GM18519 (cell line): Measurements from ENCODE around the gene FAT1.
"Not testable (repeated sequence)": the region's sequence is repeated elsewhere in the genome, so short reads cannot be mapped to it uniquely, and the experiment has no call there.

Source experiments
- ATAC-seq: cut with Tn5 transposase; IDR thresholded peaks from one replicate; pipeline ENCODE4 v1.9.1; 2021; ENCODE audit warnings: mild to moderate bottlenecking, moderate library complexity; ENCODE audit not compliant: unreplicated experiment, low FRiP score

Gene FAT1, protein sequence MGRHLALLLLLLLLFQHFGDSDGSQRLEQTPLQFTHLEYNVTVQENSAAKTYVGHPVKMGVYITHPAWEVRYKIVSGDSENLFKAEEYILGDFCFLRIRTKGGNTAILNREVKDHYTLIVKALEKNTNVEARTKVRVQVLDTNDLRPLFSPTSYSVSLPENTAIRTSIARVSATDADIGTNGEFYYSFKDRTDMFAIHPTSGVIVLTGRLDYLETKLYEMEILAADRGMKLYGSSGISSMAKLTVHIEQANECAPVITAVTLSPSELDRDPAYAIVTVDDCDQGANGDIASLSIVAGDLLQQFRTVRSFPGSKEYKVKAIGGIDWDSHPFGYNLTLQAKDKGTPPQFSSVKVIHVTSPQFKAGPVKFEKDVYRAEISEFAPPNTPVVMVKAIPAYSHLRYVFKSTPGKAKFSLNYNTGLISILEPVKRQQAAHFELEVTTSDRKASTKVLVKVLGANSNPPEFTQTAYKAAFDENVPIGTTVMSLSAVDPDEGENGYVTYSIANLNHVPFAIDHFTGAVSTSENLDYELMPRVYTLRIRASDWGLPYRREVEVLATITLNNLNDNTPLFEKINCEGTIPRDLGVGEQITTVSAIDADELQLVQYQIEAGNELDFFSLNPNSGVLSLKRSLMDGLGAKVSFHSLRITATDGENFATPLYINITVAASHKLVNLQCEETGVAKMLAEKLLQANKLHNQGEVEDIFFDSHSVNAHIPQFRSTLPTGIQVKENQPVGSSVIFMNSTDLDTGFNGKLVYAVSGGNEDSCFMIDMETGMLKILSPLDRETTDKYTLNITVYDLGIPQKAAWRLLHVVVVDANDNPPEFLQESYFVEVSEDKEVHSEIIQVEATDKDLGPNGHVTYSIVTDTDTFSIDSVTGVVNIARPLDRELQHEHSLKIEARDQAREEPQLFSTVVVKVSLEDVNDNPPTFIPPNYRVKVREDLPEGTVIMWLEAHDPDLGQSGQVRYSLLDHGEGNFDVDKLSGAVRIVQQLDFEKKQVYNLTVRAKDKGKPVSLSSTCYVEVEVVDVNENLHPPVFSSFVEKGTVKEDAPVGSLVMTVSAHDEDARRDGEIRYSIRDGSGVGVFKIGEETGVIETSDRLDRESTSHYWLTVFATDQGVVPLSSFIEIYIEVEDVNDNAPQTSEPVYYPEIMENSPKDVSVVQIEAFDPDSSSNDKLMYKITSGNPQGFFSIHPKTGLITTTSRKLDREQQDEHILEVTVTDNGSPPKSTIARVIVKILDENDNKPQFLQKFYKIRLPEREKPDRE (N-terminal part only)

DNA sequence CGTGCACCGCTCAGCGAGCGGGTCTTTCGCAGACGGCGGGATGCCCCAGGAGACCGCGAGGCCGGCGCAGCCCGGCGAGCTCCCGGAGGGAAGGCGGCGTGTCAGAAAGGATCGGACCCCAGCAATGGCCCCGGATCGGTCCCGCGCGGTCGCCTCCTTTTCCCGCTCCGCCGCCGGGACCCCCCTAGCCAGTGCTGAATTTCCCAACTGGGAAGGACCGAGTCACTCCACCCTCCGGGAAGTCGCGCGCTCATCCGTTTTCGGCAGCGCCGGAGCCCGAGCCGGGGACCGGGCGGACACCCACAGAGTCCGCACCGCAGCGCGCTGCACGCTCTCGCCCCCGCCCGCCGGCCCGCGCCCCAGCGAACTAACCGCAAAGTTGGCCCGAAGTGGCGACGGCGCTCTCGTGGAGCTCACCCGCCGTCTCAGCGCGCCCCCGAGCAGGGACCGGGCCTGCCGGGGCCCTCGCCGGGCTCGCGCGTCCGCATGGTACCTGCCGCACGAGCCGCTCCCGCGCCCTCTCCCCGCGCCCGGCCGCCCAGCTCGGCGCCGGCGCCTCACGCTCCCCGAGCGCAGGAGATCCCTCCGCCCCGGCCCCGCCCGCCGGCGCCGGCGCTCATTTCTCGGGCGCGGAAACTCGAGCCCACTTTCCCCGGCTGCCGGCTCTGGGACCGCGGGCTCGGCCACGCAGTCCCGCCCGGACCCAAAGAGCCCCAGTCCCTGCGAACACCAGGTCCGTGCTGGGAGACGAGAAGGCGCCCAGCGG, at the start of gene FAT1:
Gene FAT1 (minus strand): TSS at position 565 of the 766 bp plus-strand sequence. CDS start 14,029 bp downstream, outside the sequence.
- no peak for ATAC-seq

DNA sequence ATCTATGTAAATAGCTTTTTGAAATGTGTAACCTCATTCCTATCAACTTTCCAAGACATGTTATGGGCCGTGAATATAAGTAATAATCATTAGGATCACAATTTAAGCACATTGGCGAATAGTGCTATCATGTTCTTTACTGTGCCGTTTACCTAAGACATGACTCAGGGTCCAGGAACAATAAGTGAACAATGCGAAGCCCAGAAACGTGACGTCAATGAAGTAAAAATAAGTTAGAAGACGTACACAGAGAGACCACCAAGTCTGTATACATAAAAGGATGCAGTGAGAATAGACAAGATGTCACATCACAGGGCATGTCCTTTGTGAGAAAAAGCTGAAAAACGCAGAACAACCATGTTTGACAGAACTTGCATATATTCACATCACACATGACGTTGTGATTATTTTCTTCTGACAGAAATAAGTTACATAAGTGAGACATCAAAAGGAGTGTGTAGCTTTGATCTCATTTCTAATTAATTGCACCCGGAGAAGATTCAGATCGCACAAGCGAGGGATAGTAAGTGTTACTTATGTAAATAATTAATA, 49.4 kb upstream of the FAT1 start:
- no peak for ATAC-seq

DNA sequence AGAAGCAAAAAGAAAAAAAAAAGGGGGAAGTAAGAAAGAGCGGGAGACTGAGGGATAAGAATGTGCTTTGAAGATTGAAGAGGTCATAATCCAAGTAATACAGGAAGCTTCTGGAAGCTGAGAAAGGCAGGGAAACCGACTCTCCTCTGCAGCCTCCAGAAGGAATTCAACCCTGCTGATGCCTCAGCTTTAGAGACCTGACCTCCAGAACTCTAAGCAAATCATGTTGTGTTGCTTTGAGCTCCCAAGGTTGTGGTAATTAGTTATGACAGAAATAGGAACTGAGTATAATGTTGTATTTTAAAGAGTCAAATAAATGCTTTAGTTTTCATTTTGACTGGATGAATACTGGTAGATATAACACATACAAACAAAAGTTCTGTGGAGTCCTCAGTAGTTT, 48.0 kb upstream of the FAT1 start:
- ATAC-seq = no peak

DNA sequence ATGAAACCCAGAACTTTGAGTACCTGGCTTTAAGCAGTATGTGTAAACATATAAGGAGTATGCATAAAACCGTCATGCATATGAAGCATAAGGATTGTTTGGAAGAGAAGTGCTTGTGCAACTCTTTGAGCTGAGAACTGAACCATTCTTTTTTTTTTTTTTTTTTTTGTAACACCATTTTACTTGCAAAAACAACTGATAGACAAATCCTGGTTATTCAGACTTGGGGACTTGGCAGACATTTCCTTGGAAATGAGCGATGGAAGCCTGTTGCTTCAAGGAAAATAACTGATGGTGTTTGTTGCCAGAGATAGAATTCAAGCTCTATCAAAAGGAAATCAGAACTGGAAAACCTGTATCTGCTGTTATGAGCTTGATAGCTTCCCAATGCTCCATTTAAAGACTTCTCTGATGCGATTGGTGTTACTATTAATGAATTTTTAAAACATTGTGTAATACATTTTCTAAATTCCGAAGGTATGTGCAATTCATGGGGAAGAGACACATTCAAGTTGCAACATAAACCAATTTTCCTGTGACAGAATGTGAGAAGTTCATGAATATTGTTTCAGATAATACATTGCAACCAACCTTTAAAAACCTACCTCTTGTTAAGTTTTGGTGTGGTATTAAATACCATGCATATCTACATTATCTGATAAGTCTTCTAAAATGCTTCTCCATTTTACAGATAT, 47.0 kb upstream of the FAT1 start:
- no peak for ATAC-seq

DNA sequence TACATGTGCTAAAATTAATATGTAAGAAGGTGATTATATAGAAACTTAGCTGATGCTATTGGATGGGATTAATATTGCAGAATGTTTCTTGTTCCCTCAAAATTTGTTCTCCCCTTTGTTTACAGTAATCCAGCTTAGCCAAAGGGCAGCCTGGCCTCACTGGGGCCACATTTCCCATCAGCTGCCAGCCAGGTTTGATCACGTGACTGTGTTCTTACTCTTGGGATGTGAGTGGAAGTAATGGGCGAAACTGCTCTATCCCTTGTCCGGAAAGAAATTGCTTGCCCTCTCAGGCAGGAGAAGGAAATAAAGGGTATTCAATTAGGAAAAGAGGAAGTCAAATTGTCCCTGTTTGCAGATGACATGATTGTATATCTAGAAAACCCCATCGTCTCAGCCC, 44.1 kb upstream of the FAT1 start:
- no peak for ATAC-seq

DNA sequence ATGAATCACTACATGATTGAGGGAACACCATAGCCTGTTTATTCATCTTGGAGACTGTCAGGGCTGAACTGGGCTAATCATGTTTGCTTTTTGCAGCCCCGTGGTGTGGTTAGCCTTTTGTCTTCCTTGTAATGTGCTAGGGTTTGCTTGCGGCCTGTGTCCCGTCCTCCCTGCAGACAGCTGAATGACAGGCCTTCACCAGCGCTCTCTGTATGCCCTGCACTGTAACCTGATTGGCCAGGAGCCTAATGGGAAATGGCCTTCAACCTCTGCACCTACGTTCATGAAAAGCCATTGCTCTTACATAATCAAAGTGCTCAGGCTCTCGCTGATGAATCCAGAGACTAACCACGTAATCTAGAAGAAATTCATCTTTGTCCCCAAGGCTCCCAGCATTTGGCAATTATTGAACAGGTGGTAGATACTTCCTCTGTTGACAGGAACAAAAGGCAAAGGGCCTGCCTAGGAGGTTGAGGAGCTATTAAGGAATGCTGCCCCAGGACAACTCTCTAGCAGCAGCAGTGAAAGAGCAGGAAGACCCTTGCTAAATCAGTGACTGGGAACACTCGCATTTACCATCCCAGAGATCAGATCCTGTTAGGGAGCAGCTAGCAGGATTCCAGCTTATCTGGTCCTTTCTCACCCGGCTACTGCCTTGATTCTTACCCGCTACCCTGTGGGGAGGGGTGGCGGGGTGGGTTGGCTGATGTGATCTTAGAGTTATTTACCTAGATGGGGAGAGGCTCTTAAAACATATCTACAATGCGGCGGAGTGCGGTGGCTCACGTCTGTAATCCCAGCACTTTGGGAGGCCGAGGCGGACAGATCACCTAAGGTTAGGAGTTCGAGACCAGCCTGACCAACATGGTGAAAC, 42.3 kb upstream of the FAT1 start:
- ATAC-seq = no peak

DNA sequence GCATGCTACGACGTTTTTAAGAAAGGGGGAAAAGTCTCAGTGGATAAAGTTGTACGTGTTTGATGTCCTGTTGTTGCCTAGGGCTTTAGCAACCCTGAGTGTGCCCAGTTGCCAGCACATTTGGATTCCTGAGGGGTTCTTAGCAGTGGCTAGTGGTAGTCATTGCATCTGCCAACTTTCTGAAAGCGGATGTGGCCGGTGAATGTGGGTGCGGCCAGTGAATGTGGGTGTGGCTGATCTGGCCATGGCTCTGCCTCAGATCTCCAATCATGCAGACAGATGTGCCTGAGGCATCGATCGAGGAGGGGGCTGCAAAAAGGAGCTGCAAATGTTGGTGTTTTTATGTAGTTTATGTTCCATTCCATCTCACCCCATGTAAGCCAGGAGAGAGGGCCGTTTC, 41.5 kb upstream of the FAT1 start:
- ATAC-seq = no peak

DNA sequence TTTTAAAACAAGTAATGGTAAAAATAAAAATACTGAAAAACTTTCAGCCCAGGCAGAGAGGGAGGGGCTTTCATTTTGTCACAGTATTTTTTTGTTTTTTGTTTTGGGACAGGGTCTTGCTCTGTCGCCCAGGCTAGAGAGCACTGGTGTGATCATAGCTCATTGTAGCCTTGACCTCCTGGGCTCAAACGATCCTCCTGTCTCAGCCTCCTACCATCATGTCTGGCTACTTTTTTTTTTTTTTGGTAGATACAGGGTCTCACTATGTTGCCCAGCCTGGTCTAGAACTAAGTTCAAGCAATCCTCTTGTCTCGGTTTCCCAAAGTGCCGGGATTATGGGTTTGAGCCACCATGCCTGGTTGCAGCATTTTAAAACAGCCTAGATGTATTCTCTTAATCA, 40.8 kb upstream of the FAT1 start:
- ATAC-seq = no peak

DNA sequence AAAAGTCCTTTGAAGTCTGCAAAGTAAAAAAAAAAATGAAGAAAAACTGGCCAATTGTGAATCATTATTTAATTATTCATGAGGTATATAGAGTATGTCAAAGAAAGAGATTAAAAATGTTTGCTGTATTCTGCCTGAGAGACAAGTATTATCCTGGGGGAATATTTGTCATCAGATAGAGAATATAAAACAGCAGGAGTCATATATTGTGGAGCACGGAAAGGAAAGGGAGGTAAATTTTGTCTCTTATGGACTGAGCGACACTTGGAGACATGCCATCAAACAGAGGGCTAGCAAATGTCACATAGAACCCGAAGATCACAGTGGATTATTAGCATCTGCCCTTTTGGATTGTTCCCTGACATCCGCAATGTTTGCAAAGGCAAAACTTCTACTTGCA, 39.2 kb upstream of the FAT1 start:
- ATAC-seq = no peak

DNA sequence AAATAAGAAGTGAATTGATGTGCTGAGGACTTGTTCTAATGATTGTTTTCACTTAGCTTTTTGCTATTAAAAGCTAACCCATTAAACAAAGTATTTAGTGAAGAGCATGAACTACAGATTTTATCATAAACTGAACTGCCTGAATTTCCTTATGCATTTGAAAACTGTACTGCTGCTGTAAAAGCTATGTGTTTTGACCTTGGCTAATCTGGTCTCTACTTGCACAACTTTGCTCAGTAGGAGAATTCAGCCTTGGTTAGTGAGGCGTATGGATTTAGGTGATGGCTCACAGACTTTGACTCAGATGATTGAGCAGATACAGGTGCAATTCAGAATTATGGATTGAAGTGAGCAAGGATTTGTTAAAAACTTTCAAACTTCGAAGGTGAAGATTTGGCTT, 38.7 kb upstream of the FAT1 start:
- ATAC-seq = no peak

DNA sequence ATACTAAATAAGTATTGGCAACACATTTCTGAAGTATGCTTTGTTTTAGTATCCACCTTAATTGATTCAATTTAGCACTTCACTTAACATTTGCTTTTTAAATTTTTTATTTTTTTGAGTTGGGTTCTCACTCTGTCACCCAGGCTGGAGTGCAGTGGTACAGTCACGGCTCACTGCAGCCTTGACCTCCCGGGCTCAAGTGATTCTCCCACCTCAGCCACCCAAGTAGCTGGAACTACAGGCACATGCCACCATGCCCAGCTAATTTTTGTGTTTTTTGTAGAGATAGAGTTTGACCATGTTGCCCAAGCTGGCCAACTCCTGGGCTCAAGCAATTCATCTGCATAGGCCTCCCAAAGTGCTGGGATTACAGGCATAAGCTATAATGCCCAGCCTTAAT, 38.3 kb upstream of the FAT1 start:
- ATAC-seq = not testable (repeated sequence)

DNA sequence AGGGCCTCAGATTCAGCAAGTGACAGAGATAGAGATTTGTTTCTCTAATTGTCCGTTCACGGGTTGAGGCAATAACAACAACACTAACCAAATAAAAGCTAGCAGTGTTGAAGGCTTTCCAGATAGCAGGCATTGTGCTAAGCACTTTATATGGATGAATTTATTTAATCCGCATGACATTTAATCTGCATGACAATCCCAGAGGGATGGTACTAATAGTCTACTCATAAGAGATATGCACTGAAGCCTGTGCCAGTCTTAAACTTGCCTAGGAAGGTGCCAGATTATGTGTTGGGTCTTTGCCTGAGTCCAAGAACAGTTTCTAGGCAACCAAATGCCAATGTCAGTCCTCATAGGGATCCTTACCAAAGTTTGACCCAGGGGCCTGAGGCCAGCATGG, 37.7 kb upstream of the FAT1 start:
- ATAC-seq = no peak

DNA sequence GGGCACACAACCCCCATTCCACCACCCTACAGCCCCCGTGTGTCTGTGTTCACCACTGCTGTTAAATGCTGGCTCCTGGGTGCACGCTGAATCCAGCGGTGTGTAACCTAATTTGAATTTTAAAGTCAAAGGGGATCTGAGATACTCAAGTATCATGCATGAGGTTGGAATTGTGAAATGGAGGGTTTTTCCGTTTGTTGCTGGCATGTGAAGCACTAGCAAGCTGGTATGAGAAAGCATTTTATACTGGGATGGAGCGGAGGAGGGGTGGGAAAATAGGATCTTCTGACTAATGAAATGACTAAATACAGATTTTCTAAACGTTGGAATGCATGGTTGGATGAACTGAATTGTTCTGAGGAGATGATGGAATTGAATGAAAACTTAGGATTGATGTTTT, 36.9 kb upstream of the FAT1 start:
- no peak for ATAC-seq

DNA sequence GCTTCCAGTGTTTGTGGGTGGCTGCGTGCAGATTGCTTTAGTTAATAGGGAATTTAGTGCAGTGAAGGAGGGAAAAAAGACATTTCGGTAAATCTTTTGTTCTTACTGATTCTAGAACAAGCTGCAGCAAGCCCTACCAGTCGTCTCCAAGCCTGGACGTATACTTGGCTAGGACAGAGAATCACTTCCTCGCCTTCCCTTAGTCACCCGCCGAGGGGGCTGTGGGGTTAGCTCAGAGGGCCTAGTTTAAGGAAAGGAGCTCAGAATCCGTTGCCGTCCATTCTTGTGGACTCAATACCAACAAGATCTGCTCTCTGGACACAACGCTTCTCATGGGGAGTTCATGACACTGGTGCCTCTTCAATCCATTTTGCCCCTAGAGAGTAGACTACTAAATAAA, 36.3 kb upstream of the FAT1 start:
- ATAC-seq = no peak

DNA sequence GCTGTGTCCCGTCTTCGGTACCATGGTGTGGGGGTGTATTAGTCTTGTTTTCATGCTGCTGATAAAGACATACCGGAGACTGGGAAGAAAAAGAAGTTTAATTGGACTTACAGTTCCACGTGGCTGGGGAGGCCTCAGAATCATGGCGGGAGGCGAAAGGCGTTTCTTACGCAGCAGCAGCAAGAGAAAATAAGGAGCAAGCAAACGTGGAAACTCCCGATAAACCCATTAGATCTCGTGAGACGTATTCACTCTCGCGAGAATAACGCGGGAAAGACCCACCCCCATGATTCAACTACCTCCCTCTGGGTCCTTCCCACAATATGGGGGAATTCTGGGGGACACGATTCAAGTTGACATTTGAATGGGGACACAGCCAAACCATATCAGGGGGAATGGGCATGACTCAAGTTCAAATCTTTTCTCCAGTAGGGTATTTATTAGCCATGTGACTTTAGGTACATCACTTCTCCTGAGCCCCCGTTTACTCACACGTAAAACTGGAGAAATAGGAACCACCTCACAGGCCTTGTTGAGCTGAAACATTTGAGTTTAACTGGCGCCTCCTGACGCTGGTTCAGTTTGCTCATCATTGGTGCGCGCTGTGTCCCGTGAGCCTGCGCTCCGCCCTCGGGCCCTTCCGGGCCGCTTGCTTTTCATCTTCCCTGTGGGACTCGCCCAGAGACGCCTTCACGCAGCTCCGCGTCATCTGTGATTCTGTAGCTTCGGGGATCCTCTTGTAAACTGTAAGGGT, 35.5 kb upstream of the FAT1 start:
- ATAC-seq = no peak

DNA sequence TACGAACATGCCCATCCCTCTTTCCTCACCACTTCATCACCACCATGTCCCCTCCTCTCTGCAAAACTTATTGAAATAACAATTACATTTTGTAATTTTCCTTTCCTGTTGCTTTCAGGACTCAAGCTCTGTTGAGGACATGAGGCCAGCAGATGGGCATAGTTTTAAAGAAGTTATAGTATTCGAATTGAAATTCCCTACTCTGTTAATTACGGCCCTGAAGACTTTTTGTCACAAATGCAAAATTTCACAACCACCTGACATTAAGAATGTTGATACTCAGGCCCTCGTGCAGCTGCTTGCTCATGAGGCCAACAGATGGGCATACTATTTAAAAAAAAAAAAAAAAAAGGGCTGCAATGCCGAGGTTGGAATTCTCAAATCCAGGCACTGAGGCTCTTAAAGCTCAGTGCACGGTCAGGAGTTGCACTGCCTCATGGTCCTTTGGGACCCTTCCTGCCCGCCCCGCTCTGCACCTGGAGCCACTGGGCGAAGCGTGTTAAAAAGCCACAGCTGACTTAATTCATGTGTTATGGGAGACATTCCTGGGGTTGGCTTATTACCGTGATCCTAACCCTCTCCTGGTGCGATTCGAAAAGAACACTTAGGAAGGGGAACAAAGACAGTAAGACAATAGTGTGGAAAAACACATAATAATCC, 34.2 kb upstream of the FAT1 start:
- no peak for ATAC-seq

DNA sequence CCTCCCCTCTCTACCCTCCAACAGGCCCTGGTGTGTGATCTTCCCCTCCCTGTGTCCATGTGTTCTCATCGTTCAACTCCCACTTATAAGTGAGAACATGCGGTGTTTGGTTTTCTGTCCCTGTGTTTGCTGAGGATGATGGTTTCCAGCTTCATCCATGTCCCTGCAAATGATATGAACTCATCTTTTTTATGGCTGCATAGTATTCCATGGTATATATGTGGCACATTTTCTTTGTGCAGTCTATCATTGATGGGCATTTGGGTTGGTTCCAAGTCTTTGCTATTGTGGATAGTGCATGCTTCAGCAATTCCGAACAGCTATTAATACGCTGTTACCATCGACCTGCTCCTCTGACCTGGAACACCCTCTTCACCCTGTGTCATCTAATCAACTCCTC, 32.9 kb upstream of the FAT1 start:
- ATAC-seq = not testable (repeated sequence)
